ENCODE measurements around the gene TSPAN4.

GRCh38 chr11:867856-868358 is 25.3 kb downstream of the TSPAN4 start:
- TF ChIP-seq CTCF (IDR thresholded peaks at IDR 0.05 in 8 of 11, conservative IDR thresholded peaks at IDR 0.05 in 3 of 11) (no peak), POLR2A (IDR thresholded peaks at IDR 0.05) (no peak), POLR2AphosphoS5 (IDR thresholded peaks at IDR 0.05) (peak in 1 of 3 donors; percentile 15)

Measured in spleen (tissue), 7 donors.